Ascending aorta (tissue), 2 donors: ENCODE results near the gene ACP7. TPM values are rescaled to one million over a fixed set of nuclear protein-coding genes. Genes with fewer than 3 reads are reported as not detected.
"Not testable (repeated sequence)": the region's sequence is repeated elsewhere in the genome, so short reads cannot be mapped to it uniquely, and the experiment has no call there.

Source experiments
- DNase-seq, 2 donors: peaks; one replicate each; pipeline ENCODE4 v3.0.0-alpha.2; 2019; ENCODE audit warnings: low spot score in 2 of 2
- H3K27ac ChIP-seq, 2 donors: fragments of 200-600 bp; sonication (generic); one replicate each; pipeline ENCODE4 v1.5.1; 2016 to 2017; ENCODE audit warnings: mild to moderate bottlenecking in 1 of 2
- H3K27me3 ChIP-seq: fragments of 200-600 bp; sonication (generic); one replicate; pipeline ENCODE4 v1.5.1; 2017
- H3K36me3 ChIP-seq, 2 donors: fragments of 200-600 bp; sonication (generic); one replicate each; pipeline ENCODE4 v1.5.1; 2016
- H3K4me1 ChIP-seq, 2 donors: fragments of 200-600 bp; sonication (generic); one replicate each; pipeline ENCODE4 v1.5.1; 2016 to 2017; ENCODE audit warnings: mild to moderate bottlenecking in 1 of 2
- H3K4me3 ChIP-seq, 2 donors: fragments of 200-600 bp; sonication (generic); one replicate each; pipeline ENCODE4 v1.5.1; 2016 to 2017; ENCODE audit warnings: mild to moderate bottlenecking in 1 of 2
- H3K9me3 ChIP-seq, 2 donors: fragments of 200-600 bp; sonication (generic); one replicate each; pipeline ENCODE4 v1.5.1; 2016
- CTCF ChIP-seq, 3 experiments: fragments of 200-600 bp in 2 of 3; fragments of 450-650 bp in 1 of 3; sonication (generic) in 2 of 3; IDR thresholded peaks; one replicate each; pipeline ENCODE4 v1.5.1; 2016 to 2019; ENCODE audit warnings: antibody characterized with exemption in 3 of 3, mild to moderate bottlenecking in 1 of 3, moderate library complexity in 1 of 3
- intact Hi-C: fragments of 100-400 bp; cut with DNase I; formaldehyde crosslinking; loops from one replicate; pipeline ENCODE4 v1.15.1; 2023
- total RNA-seq: library from RNA; depleted of rRNA; stranded (reverse); fragments of >200 nt; gene quantifications from one replicate; pipeline ENCODE4 v1.1.0, GENCODE V29; 2016

The ACP7 gene
- total RNA-seq, 1 donor from 2014 or later, result not detected

- TF ChIP-seq CTCF (IDR thresholded peaks at IDR 0.05), result no peak
- DNase-seq, result no peak
- H3K27ac ChIP-seq, result no peak overlapping the region
- no peak overlapping the region for H3K4me3 ChIP-seq
- intact Hi-C loops, result no loop called here
- H3K9me3 ChIP-seq, result no peaks in the 10 kb centered on the region
- no peaks in the 10 kb centered on the region for H3K36me3 ChIP-seq
- H3K27me3 ChIP-seq, result no peaks in the 10 kb centered on the region
- no peaks in the 10 kb centered on the region for H3K4me1 ChIP-seq
Measured at GRCh38 chr19:39067104-39067503, 17.1 kb upstream of the ACP7 start.

GRCh38 chr19:39068259-39068658 lies 15.9 kb upstream of the ACP7 start:
- intact Hi-C loops, H3K4me1 ChIP-seq, H3K27ac ChIP-seq, H3K4me3 ChIP-seq, H3K36me3 ChIP-seq, H3K9me3 ChIP-seq, DNase-seq, H3K27me3 ChIP-seq: not testable (repeated sequence)

- Histone ChIP-seq H3K27ac (no peak overlapping the region), H3K4me3 (no peak overlapping the region), H3K36me3 (no peaks in the 10 kb centered on the region), H3K9me3 (no peaks in the 10 kb centered on the region), H3K27me3 (no peaks in the 10 kb centered on the region), H3K4me1 (no peaks in the 10 kb centered on the region)
- TF ChIP-seq CTCF (IDR thresholded peaks at IDR 0.05), result no peak
- no peak for DNase-seq
- intact Hi-C loops, result no loop called here
Measured at GRCh38 chr19:39070888-39071287, 13.3 kb upstream of the ACP7 start.

- H3K4me1 ChIP-seq, result no peaks in the 10 kb centered on the region
- no peaks in the 10 kb centered on the region for H3K9me3 ChIP-seq
- no peak overlapping the region for H3K4me3 ChIP-seq
- H3K36me3 ChIP-seq, result no peaks in the 10 kb centered on the region
- intact Hi-C loops, result no loop called here
- no peak for DNase-seq
- no peak for TF ChIP-seq CTCF (IDR thresholded peaks at IDR 0.05)
- no peaks in the 10 kb centered on the region for H3K27me3 ChIP-seq
- H3K27ac ChIP-seq, result no peak overlapping the region
Measured at GRCh38 chr19:39074205-39074692, 9.9 kb upstream of the ACP7 start.

- Histone ChIP-seq H3K9me3 (no peaks in the 10 kb centered on the region), H3K4me1 (no peaks in the 10 kb centered on the region), H3K27me3 (no peaks in the 10 kb centered on the region), H3K4me3 (no peak overlapping the region), H3K27ac (no peak overlapping the region), H3K36me3 (no peaks in the 10 kb centered on the region)
- intact Hi-C loops, result no loop called here
- no peak for DNase-seq
- TF ChIP-seq CTCF (IDR thresholded peaks at IDR 0.05), result no peak
Measured at GRCh38 chr19:39074942-39075341, 9.2 kb upstream of the ACP7 start.

GRCh38 chr19:39077323-39077722 lies 6.8 kb upstream of the ACP7 start:
- no peaks in the 10 kb centered on the region for H3K4me1 ChIP-seq
- no peaks in the 10 kb centered on the region for H3K27me3 ChIP-seq
- TF ChIP-seq CTCF (IDR thresholded peaks at IDR 0.05), result no peak
- no peak overlapping the region for H3K27ac ChIP-seq
- no peak for DNase-seq
- H3K4me3 ChIP-seq, result no peak overlapping the region
- intact Hi-C loops, result no loop called here
- no peaks in the 10 kb centered on the region for H3K9me3 ChIP-seq
- no peaks in the 10 kb centered on the region for H3K36me3 ChIP-seq
